CD4-positive, alpha-beta T cell treated with Interleukin-6 for 4 hours (primary cell): ENCODE results near the gene WIZ.
A peak's percentile ranks its signal among the peaks of the same experiment; 100 is the strongest.

ENCODE experiments used
- DNase-seq: peaks from one replicate; pipeline ENCODE4 v3.0.0-alpha.2; 2020; ENCODE audit warnings: mixed read lengths

The WIZ gene

DNA sequence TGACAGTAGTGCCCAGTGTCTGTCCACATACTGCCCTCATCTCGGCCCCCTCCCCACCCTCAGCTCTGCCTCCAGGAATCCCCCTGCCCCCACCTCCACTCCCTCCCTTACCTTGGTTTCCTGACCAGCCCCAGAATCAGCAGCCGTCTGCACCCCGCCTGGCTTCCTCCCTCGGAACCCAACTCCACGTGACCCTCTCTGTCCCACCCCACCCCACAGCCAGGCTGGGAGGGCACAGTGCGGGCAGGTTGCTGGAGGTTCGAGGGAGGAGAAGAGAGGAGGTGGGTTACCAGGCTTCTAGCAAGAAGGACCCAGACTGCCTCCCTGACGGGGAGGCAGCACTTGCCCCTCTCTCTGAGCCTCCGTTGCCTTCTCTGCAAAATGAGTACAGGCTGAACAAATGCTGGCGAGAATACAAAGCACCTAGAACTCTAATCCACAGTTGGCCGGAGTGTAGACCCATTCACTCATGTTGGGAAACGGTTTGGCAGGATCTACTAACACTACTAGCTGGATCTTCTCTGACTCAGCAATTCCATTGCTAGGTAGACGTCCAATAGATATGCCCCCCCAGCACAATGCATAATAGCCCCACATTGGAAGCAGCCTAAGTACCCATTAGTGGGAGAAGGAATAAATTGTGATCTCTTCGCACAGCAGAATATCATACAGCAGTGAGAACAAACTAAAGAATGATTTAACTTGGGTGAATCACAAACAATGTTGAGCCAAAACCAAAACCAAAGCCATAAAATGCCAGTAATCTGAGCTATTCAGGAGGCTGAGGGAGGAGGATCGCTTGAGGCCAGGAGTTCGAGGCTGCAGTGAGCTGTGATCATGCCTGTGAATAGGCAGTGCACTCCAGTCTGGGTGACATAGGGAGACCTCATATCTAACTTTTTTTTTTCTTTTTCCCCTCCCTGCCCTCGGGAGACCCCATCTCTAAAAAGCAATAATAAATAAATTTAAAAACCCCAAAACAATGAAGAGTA is 14.9 kb upstream of the WIZ start, which contains the start of gene RASAL3:
Gene RASAL3, minus strand, starts transcription at position 151 of the 992 bp plus-strand sequence. CDS start 186 bp downstream, outside the sequence.
- peak; percentile 85 for DNase-seq

DNA sequence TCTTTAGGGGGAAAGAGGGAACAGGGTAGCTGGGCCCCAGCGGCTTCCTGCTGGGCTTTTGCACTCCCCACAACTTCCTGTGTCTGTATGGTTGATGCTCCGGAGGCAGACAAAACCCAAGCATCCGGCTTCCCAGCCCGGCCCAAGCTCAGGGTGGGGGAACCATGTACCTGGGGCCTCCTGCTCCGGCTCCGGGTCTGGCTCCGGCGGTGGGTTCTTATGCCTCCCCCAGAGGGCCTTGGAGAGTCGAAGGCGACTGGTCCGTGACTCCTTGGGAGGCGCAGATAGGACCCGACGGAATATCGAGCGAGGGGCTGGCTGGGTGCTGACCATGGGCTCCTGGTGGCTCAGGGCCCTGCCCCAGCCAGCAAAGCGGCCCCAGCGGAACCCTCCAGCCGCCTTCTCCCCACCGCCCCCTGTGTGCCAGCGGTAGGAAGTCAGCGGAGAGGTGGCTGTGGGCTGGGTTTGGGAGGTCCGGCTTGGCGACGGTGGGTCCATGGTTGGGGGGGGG is 14.2 kb upstream of the WIZ start:
- DNase-seq = peak; percentile 88

DNA sequence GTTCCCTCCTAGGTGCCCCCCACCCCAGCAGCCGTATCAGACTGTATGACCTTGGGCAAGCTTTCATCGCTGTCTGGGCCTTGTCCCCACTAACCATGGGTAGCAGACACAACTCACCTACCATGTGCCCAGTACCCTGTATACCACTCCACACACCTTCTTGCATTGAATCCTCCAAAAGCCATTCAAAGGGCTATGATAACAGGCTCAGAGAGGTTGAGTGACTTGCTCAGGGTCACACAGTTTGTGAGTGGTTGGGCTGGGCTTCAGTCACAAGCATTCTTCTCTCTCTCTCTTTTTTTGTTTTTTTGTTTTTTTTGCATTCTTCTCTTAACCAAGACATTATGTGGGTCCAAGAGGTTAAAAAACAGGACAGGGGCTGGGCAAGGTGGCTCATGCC is 11.9 kb upstream of the WIZ start:
- no peak for DNase-seq

DNA sequence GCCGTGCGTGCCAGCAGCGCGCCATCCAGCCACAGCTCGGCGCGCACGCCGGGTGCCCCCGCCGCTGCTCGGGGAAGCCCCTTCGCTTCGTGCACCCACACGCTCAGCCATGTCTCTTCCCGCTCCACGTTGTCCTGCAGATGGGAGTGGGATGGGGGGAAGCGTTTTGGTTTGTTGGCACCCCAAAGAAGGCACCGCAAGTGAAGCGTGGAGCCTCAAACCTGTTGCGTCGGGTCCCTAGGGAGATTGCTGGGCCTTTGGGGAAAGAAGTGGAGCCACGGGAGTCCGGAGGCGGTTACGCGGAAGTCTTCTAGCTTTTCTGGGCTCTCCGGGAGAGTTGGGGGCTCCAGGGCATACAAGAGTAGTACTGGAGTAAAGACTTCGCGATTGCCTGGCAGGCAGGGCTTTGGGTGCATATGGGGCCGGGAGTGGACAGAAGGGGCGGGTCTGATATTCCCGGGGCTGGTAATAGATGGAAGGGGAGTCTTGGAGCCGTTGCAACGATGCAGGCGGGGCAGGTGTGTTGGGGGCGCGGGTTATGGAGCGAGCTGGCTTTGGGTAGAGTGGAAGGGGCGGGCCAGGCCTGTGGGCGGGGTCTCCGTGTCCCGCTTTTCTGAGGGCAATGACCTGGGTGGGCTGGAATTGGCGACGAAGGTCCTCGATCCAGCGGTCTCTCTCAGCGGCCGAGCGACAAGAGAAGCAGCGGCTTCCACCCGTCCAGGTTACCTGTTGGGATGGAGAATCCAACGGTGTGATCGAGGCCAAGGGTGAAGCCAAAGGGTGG is 8.1 kb upstream of the WIZ start:
- DNase-seq = no peak

DNA sequence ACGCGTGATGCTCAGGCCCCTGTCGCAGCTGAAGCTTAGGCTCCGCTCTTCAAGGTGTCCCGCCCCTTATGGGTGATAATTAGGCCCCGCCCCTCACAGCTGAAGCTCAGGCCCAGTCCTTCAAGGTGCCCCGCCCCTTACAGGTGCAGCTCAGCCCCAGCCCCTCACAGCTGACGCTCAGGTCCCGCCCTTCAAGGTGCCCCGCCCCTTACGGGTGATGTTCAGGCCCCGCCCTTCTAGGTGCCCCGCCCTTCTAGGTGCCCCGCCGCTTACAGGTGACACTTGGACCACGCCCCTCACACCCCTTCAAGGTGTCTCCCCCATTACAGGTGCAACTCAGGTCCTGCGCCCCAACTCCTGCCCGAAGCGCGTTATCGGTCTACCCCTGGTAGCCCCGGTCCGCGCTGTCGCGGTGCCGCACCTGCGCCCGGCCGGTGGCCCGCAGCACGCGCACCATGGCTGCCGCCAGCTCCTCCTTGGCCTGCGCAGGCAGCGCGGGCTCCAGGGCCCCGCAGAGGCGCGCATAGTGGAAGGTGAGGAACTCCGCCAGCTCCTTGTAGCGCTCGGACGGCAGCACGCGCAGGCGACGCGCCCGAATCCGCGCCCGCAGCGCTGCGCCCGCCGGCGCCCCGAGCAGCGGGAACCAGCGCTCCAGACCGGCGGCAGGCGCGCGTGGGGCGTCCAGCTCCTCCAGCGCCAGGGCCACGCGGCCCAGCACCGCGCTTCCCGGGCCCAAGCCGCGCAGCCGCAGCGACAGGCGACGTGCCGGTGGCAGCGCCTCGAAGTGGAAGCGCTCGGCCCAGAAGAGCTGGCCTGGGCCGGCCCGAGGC is 7.3 kb upstream of the WIZ start:
- peak; percentile 19 for DNase-seq

DNA sequence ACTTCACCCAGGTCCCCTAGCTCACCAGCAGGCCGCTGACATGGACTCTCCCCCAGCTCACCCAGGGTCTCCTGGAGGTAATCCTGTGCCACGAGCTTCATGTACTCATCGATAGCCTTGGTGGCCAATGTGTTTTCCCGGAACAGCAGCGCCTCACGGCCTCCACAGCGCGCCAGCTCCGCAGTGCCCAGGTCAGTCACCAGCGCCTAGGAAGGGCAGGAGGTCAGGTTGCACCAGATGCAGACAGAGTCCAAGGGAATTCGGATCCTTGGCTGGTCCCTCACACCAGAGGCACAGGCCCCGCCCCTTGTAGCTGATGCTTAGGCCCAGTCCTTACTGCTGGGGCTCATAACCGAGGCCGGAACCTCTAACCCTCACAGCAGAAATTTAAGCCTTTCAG is 6.7 kb upstream of the WIZ start:
- DNase-seq = no peak

DNA sequence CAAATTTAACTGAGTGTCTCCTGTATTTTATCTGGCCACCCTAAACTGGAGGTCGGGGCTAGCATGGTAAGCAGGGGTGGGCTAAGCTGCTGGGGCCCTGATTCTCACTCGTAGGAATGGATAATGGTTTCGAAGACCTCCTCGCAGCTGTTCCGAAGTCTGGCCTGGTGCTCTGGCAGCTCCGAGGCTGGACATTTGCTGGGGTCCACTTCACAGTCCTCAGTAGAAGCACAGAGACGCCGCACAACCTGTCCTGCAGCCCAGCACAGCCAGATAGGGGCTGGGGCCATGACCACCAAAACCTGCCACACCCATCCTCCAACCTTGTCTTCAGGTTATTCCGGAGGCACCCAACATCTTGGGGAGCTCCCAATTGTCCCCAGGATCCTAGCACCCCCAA is 6.2 kb upstream of the WIZ start:
- DNase-seq = no peak

DNA sequence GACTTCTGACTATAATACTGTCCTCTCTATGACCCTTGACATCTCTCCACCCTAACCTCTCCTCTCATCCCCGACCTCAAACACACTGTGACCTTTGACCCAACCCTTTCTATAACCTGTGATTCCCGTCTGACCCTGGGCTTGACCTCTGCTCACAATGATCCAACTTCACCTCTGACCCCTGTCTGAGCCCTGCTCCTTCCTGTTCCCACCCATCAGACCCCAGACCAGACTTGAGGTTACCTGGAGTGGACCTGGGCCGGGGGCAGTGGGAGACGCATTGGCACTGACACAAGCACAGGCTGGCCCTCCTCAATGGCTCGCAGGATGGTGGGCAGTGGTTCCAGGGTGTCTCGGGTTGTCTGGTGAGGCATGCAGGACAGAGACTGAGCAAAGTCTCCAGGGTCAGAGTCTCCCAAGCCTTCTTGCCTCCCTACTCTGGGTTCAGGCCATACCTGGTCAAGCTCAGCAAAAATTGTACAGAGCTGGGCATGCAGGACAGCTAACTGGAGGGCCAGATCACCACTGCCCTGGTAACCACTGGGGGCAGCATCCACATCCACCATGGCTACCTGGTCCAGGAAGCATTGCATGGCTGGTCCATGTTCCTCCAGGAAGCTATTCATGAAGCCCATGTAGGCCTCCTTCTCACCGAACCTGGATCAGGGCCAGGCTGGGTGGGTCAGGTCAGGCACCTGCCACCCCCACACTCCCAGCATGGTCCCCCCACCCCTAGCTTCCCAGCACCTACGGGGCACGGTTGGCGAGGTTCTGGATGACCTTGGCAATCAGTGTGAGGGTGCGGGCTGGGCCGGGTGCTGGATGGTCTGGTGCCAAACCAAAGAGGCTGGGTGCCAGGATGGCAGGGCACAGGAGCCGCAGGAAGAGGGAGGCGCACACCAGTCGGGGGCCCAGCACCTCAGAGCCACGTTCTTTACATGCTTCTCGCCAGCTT is 4.4 kb upstream of the WIZ start:
- no peak for DNase-seq

DNA sequence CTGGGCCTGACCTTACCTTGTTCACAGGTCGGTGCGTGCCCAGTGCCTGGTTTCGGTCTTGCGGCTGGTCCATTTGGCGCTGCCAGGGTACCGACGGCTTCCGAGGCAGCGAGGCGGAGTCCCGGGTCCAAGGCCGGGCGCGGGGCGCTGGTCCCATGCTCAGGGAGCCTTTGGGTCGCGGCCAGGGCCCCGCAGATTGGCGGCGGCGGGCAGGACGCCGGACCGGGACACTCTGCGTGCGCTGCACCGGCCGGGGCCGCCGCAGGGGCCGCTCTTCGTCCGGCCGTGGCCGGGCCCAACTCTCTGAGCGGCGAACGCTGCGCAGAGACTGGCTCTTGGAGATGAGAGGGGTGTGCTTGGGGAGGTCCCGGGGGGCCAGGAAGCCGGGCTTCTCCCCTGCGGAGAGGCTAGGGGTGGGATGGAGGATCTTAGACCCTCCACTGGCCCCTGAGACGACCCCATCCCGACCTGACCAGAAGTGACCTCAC is 3.4 kb upstream of the WIZ start:
- no peak for DNase-seq

DNA sequence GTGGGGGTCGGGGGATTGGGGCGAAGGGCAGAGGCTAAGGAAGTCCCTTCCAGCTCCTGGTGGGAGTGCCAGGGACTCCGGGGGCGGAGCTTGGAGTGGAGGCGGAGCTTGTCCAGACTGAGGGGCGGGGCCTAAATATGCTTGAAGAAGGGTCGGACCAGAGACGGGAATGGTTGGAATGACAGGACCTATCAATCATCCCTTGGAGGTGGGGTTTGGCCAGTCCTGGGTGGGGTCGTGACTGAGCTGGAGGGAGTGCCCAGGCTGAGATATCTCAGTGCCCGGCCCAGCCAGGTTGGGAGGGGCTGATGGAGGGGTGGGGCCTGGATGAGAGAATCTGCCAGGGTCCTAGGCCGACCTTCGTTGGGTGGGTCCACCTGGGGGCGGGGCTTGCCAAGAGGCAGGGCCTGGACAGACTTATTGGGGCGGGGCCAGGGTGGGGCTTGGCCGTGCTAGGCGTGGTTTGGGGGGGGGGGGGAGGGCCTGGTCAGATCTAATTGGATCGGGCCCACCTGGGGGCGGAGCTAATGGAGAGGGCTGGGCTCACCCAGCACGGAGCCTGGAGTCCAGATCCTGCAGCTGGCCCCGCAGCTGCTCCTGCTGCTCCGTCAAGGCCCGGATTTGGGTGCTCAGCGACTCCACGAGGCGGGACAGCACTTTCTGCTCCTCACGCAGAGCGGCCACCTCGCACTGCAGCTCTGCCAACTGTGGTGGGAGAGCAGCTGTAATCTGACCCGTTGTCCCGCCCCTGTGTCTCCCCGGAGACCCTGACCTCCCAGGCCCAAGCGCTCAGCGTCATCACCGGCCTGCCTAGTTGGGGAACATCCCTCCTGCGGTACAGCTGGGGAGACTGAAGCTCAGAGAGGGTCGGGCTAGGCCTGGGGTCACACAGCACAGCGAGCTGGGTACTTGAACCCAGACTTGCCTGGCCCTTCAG is 2.6 kb upstream of the WIZ start:
- no peak for DNase-seq

DNA sequence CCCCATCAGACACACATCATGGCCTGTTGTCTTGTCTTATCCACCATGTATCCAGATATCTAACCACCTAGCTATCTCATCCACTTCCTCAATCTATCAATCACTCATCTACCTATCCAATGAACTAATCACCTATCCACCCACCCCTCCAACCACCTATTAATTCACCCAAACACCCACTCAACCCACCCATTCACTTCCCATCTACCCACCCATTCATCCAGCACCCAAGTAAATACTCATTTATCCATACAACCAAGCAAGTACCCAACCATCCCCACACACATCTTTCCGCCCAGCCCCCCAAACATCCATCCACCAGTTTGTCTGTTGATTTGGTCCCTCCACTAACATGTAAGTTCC is 753 bp upstream of the WIZ start:
- no peak for DNase-seq

DNA sequence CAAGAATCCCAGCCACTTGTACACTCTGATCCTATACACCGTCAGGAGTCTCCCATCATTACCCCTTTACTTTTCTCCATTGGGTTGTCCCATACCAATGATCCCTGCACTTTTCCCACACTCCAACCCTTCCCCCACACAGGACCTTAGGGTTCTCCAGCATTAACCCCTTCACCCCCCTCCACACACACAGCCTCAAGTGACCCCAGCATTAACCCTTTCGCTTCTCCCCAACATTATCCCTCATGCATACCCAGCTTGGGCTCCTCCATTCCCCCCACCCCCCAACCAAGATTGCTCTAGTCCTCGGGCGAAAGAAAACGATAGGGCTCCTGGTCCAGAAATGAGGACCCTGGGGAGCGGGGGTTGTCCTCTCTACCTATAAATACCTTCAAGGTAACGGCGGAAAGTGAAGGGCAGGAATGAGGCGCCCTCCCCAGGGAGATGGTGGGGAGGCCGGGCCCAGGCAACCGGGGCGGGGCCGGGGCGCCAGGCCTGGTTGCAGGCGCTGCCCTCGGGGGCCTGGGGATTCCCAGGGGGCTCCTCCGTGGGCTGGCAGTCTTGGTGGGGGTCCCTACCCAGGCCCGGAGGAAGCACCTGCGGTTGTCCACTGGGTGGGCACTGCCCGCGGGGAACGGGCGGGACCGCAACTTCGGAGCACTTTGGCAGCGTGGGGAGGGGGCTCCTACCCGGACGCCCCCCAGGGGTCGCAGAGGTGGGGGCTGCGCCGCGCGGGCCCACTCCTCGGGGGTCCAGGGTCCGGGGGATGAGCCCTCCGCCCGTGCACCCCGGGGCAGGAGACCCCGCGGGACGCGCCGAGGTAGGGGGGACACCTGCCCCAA is 757 bp downstream of the WIZ start:
- peak; percentile 18 for DNase-seq

DNA sequence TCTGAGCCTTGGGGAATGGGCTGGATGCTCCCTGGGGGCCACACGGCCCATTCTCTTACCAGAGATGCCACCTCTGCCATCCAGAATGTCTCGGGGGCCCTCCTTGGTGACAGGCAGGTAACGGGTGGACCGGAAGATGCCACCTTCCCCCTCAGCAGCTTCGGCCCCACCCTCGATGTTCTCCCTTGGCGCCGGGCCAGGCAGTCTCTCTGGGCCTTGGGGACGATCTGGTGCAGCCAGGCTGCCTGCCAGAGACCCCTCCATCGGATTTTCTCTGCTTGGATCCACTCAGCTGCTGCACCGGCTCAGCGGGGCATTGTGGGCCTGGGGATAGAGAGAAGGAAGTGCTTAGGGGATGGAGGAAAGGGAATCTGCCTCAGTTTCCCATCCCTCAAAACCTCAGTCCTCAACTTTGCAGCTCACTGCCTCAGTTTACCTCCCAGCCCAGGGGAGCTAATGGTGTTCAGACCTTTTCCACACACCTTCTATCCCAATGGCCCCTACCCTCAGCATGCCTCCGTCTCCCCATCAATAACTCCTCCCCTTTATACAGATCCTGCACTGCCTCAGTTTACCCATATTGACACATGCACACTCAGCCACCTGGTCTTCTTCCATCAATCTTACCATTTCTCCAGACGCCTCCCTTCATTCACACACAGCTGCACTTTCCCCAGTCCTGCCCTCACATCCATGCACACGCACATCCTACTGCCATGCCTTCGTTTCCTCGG is 1.5 kb downstream of the WIZ start:
- DNase-seq = no peak

DNA sequence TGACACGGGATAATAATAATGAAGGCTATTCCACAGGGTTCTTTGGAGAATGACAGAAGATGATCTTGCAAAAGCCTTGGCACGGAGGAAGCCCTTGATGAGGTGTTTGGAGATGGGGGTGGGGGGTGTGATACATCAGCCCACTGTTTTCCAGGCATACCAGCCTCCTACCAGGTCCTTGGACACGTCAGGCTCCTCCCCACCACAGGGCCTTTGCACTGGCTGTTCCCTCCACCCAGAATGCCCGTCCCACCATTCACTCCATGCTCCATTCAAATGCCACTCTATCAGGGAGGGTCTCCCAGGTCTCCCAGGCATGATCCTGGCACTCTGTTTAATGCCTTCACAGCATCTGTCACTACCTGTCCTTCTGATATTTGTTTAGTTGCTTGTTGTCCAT is 2.7 kb downstream of the WIZ start:
- no peak for DNase-seq

DNA sequence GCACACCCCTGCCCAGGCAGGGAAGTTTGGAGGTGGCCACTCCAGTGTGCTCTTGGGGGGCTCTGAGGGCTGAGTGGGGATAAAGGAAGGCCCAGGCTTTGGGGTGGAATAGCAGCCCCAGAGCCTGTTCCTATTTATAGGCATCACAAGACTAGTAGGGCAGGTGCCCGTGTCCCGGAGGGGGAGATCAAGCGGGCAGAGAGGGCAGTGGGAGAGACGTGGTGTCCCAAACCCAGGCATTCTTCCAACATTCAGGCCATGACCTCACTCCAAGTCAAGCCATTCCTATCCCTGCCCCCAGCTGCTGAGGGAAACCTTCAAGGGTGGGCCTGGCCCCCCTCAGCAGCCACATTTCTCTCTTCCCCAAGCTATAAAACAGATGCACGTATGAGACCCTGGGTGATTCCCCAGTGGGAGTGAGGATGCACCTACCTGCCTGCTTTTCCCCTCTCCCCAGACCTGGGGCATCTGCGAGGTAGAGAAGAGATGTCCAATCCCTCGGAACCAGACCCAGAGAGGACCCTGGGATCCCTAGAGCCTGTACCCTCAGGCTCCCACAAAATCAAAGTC is 3.9 kb downstream of the WIZ start:
- no peak for DNase-seq

DNA sequence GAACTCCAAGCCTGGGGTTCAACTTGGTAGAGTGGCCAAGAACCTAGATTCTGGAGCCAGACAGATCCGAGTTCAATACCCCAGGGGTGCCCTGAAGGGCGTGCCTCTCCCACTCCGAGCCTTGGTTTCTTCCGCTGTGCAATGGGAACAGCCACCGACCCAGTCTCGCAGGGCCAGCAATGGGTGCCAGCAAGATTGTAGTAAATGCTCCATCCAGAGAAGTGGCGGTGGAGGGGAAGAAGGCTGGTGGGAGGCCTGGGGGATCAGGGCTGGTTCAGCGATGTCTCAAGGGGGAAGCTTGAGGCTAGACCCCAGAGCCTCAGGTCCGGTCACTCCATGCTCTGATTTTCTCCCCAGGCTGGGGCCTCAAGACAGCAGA is 4.5 kb downstream of the WIZ start:
- DNase-seq = no peak

DNA sequence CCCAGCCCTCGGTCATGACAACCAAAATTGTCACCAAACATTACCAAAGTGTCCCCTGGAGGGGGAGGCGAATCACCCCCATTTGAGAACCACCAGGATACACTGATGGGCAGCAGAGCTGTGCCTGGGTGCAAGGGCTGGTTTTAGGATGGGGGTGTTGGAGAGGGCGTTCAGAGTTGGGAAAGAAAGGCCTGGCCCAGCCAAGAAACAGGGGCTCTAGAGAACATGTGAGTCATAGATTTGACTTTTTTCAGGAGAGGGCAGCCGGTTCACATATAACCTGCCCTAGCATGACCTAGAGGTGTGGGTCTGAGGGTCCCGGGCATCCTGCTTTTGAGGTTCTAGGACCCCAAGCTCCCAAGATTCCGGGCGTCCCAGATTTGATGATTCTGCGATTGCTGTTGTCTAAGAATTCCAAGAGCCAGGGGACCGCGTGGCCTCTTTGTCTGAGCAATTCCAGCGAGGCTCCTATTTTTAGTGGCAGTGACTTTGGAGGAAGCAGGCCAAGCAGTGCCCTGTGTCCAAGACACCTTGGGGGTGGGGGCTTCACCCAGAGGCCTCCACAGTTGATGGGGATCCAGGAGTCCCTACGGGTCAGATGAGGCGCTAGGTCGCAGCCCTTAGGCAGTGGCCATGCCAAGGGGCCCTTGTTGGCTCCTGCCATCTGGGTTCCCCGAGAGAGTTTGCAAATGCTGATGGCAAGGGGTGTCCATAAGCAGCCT is 5.1 kb downstream of the WIZ start:
- DNase-seq = no peak

DNA sequence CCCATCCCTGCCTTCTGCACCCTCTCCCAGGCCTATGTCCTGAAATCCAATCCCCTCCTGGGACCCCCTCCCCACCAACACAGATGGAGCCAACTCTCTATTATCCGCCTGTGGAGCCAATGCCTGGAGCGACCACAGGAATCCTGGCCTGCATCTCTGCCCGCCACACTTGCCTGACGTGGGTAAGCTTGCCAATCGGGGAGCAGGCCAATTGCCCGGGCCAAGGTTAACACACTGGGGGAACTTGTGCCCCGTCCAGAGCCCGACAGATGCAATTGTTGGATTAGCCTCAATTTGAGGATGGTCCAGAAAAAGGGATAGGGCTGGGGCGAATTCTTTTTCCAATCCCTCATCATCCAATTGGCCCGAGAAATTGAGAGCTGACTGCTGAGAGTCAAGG is 5.9 kb downstream of the WIZ start:
- DNase-seq = no peak
